ENCODE results near the gene KIF1A.

Gene KIF1A

GRCh38 chr2:240818293-240819125, 1.5 kb downstream of the KIF1A start:
- DNase-seq = no peak

GRCh38 chr2:240817496-240818292, 2.3 kb downstream of the KIF1A start:
- no peak for DNase-seq

- no peak for DNase-seq
Measured at GRCh38 chr2:240816584-240817495, 3.2 kb downstream of the KIF1A start.

- DNase-seq = no peak
Measured at GRCh38 chr2:240815761-240816583, 4.0 kb downstream of the KIF1A start.

GRCh38 chr2:240814946-240815760, 4.9 kb downstream of the KIF1A start:
- DNase-seq = no peak

GRCh38 chr2:240814280-240814679, 5.7 kb downstream of the KIF1A start:
- DNase-seq = no peak

GRCh38 chr2:240813231-240813921, 6.6 kb downstream of the KIF1A start:
- DNase-seq = no peak

GRCh38 chr2:240812721-240813120, 7.3 kb downstream of the KIF1A start:
- no peak for DNase-seq

GRCh38 chr2:240812301-240812680, 7.7 kb downstream of the KIF1A start:
- DNase-seq = no peak

- no peak for DNase-seq
Measured at GRCh38 chr2:240811346-240812300, 8.4 kb downstream of the KIF1A start.

GRCh38 chr2:240810621-240811020, 9.4 kb downstream of the KIF1A start:
- no peak for DNase-seq

- DNase-seq = no peak
Measured at GRCh38 chr2:240810199-240810598, 9.8 kb downstream of the KIF1A start.

- DNase-seq = no peak
Measured at GRCh38 chr2:240809276-240809675, 10.7 kb downstream of the KIF1A start.

- no peak for DNase-seq
Measured at GRCh38 chr2:240806459-240806858, 13.6 kb downstream of the KIF1A start.

GRCh38 chr2:240806006-240806405, 14.0 kb downstream of the KIF1A start:
- no peak for DNase-seq

GRCh38 chr2:240803191-240803590, 16.8 kb downstream of the KIF1A start:
- no peak for DNase-seq

- no peak for DNase-seq
Measured at GRCh38 chr2:240799033-240799820, 20.8 kb downstream of the KIF1A start.

- no peak for DNase-seq
Measured at GRCh38 chr2:240798327-240798905, 21.6 kb downstream of the KIF1A start.

All from fibroblast of skin of abdomen (primary cell).